Peyer's patch (tissue), 4 donors: ENCODE measurements around the gene KCNH6.

Experiments used
- POLR2A ChIP-seq, 2 donors: fragments of 450-650 bp; IDR thresholded peaks; one replicate each; pipeline ENCODE4 v1.5.1; 2017; ENCODE audit warnings: antibody characterized with exemption in 2 of 2, mild to moderate bottlenecking in 2 of 2, moderate library complexity in 2 of 2
- TF ChIP-seq, protein P1 (sequence below), 6 experiments: fragments of 450-650 bp in 4 of 6; fragments of 200-600 bp in 2 of 6; sonication (generic) in 1 of 6; IDR thresholded peaks; one replicate each; pipeline ENCODE4 v1.5.1; 2017 to 2019; ENCODE audit warnings: antibody characterized with exemption in 6 of 6, mild to moderate bottlenecking in 3 of 6, moderate library complexity in 1 of 6

GRCh38 chr17:63537991-63538692, 15.0 kb downstream of the KCNH6 start:
- TF ChIP-seq, protein P1, sequence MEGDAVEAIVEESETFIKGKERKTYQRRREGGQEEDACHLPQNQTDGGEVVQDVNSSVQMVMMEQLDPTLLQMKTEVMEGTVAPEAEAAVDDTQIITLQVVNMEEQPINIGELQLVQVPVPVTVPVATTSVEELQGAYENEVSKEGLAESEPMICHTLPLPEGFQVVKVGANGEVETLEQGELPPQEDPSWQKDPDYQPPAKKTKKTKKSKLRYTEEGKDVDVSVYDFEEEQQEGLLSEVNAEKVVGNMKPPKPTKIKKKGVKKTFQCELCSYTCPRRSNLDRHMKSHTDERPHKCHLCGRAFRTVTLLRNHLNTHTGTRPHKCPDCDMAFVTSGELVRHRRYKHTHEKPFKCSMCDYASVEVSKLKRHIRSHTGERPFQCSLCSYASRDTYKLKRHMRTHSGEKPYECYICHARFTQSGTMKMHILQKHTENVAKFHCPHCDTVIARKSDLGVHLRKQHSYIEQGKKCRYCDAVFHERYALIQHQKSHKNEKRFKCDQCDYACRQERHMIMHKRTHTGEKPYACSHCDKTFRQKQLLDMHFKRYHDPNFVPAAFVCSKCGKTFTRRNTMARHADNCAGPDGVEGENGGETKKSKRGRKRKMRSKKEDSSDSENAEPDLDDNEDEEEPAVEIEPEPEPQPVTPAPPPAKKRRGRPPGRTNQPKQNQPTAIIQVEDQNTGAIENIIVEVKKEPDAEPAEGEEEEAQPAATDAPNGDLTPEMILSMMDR (IDR thresholded peaks at IDR 0.05), result no peak
- no peak for TF ChIP-seq POLR2A (IDR thresholded peaks at IDR 0.05)
